Osteocyte (in vitro differentiated cells): ENCODE data around the gene ZNF408. TPM values are rescaled to one million over a fixed set of nuclear protein-coding genes. Genes with fewer than 3 reads are reported as not detected.
A peak's percentile ranks its signal among the peaks of the same experiment; 100 is the strongest.

Experiments used
- DNase-seq: peaks from one replicate; pipeline ENCODE4 v3.0.0; 2021; ENCODE audit warnings: mixed read lengths; ENCODE audit not compliant: unreplicated experiment; ENCODE audit errors: extremely low spot score
- H3K27ac Mint-ChIP-seq: one replicate; pipeline ENCODE4 v1.8.0; 2021; ENCODE audit warnings: mild to moderate bottlenecking, mixed read lengths; ENCODE audit not compliant: unreplicated experiment
- H3K27me3 Mint-ChIP-seq: one replicate; pipeline ENCODE4 v1.8.0; 2021; ENCODE audit warnings: mixed read lengths; ENCODE audit not compliant: unreplicated experiment
- H3K36me3 Mint-ChIP-seq: one replicate; pipeline ENCODE4 v1.8.0; 2021; ENCODE audit warnings: mixed read lengths; ENCODE audit not compliant: unreplicated experiment
- H3K4me1 Mint-ChIP-seq: one replicate; pipeline ENCODE4 v1.8.0; 2021; ENCODE audit warnings: mixed read lengths; ENCODE audit not compliant: unreplicated experiment
- H3K4me3 Mint-ChIP-seq: one replicate; pipeline ENCODE4 v1.8.0; 2021; ENCODE audit warnings: mild to moderate bottlenecking, moderate library complexity, mixed read lengths; ENCODE audit not compliant: unreplicated experiment
- H3K9me3 Mint-ChIP-seq: one replicate; pipeline ENCODE4 v1.8.0; 2021; ENCODE audit warnings: mixed read lengths; ENCODE audit not compliant: unreplicated experiment
- total RNA-seq: library from RNA; stranded (reverse); gene quantifications from 2 replicates; pipeline ENCODE4 v1.2.1, GENCODE V29; 2021
- TF ChIP-seq, protein P1 (sequence below): fragments of 200-600 bp; sonication (generic); IDR thresholded peaks from 2 replicates; pipeline ENCODE4 v1.5.0; 2021; ENCODE audit warnings: antibody characterized with exemption, mild to moderate bottlenecking, moderate library complexity

ZNF408 gene
- total RNA-seq, 1 donor from 2014 or later = 11.2 TPM

- H3K4me1 Mint-ChIP-seq = peaks cover 15% of the 10 kb centered on the region
- peaks cover 30% of the 10 kb centered on the region for H3K36me3 Mint-ChIP-seq
- no peak for DNase-seq
- H3K27me3 Mint-ChIP-seq = no peaks in the 10 kb centered on the region
- no peaks in the 10 kb centered on the region for H3K9me3 Mint-ChIP-seq
- H3K4me3 Mint-ChIP-seq = no peak overlapping the region
- TF ChIP-seq, protein P1, sequence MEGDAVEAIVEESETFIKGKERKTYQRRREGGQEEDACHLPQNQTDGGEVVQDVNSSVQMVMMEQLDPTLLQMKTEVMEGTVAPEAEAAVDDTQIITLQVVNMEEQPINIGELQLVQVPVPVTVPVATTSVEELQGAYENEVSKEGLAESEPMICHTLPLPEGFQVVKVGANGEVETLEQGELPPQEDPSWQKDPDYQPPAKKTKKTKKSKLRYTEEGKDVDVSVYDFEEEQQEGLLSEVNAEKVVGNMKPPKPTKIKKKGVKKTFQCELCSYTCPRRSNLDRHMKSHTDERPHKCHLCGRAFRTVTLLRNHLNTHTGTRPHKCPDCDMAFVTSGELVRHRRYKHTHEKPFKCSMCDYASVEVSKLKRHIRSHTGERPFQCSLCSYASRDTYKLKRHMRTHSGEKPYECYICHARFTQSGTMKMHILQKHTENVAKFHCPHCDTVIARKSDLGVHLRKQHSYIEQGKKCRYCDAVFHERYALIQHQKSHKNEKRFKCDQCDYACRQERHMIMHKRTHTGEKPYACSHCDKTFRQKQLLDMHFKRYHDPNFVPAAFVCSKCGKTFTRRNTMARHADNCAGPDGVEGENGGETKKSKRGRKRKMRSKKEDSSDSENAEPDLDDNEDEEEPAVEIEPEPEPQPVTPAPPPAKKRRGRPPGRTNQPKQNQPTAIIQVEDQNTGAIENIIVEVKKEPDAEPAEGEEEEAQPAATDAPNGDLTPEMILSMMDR = no peak
- no peak overlapping the region for H3K27ac Mint-ChIP-seq
These were observed 28.4 kb upstream of the ZNF408 start for GRCh38 chr11:46672381-46672839.

DNA sequence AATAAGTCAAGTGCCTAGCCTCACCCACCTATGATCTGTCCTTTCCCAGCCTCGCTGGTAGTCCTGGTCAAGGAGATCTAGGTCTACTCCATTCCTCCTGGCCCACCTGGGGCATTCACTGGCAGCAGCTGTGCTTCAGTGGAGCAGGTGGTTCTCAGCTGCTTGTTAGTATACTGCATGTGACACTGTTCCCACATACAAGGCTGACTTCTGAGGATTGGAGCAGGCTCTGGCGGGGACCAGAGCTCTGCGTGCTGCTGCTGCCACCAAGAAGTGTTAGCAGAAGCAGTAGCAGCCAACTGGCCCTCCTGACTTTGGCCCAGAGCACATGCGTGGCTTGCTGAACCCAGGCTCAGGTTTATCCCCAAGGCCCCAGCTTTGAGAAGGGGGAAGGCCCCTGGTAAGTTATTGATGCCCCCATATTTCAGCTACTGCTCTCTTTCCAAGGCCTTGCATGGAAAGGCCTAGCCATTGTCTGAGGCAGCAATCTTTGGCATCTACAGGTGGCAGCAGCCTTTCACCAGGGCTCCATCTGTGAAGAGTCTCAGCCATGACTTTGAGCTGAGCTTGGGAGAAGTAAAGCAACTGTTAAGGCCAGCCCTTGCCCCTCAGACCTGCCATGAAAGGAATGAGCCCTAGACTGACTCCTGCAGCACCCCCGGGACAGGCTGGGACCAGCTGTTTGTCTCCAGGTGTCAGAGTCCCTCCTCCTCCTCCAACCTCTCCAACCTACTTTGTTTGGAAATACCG, 26.9 kb upstream of the ZNF408 start:
- DNase-seq = no peak
- H3K36me3 Mint-ChIP-seq = peaks cover 28% of the 10 kb centered on the region
- no peak overlapping the region for H3K4me3 Mint-ChIP-seq
- no peaks in the 10 kb centered on the region for H3K9me3 Mint-ChIP-seq
- peaks cover 15% of the 10 kb centered on the region for H3K4me1 Mint-ChIP-seq
- TF ChIP-seq, protein P1 = no peak
- H3K27me3 Mint-ChIP-seq = no peaks in the 10 kb centered on the region
- H3K27ac Mint-ChIP-seq = peak overlapping the region; percentile 70

- no peaks in the 10 kb centered on the region for H3K9me3 Mint-ChIP-seq
- TF ChIP-seq, protein P1 = no peak
- H3K4me1 Mint-ChIP-seq = peaks cover 15% of the 10 kb centered on the region
- no peak for DNase-seq
- H3K27ac Mint-ChIP-seq = peak overlapping the region; percentile 70
- H3K27me3 Mint-ChIP-seq = no peaks in the 10 kb centered on the region
- H3K36me3 Mint-ChIP-seq = peaks cover 24% of the 10 kb centered on the region
- H3K4me3 Mint-ChIP-seq = no peak overlapping the region
These were observed 26.2 kb upstream of the ZNF408 start for GRCh38 chr11:46674463-46675287.

DNA sequence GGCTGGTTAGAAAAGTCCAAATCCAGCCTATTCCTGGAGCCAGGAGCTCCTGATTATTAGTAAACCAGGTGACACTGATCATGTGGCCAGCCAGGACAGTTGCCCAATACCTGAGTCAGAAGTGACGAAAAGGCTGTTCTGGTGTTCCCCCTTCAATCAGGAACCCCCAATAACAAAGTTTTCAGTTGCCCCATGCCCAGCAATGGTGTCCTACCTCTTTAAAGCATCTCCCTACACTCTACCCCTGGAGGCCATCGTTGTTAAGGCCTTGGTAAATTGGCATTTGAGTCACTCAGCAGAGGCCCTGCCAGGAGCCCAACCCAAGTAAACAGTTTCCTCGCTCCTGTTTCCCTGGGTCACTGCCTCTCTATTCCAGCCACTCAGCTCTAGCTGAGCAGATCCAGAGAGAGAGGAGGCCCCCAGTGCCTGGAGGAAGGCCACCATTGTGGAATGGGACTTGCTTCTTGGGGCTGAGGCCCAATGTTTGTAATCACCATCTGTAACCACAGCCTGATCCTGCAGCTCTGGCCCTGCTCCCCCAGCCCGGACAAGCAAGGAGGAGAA, 25.5 kb upstream of the ZNF408 start:
- Mint-ChIP-seq H3K4me3 (no peak overlapping the region), H3K4me1 (peaks cover 15% of the 10 kb centered on the region), H3K27ac (peak overlapping the region; percentile 70), H3K27me3 (no peaks in the 10 kb centered on the region), H3K9me3 (no peaks in the 10 kb centered on the region), H3K36me3 (peaks cover 21% of the 10 kb centered on the region)
- TF ChIP-seq, protein P1 = no peak
- no peak for DNase-seq

- H3K9me3 Mint-ChIP-seq = no peaks in the 10 kb centered on the region
- H3K36me3 Mint-ChIP-seq = peaks cover 24% of the 10 kb centered on the region
- H3K4me3 Mint-ChIP-seq = no peak overlapping the region
- H3K4me1 Mint-ChIP-seq = peaks cover 15% of the 10 kb centered on the region
- TF ChIP-seq, protein P1 = no peak
- DNase-seq = no peak
- peak overlapping the region; percentile 70 for H3K27ac Mint-ChIP-seq
- no peaks in the 10 kb centered on the region for H3K27me3 Mint-ChIP-seq
These were observed 24.9 kb upstream of the ZNF408 start for GRCh38 chr11:46675949-46676348.
